CD4-positive, alpha-beta T cell treated with Interleukin-15 for 4 hours (primary cell): ENCODE data around the gene TSNAXIP1.
"Not testable (repeated sequence)": the region's sequence is repeated elsewhere in the genome, so short reads cannot be mapped to it uniquely, and the experiment has no call there.

Source experiments
- DNase-seq: peaks from one replicate; pipeline ENCODE4 v3.0.0-alpha.2; 2020; ENCODE audit warnings: low spot score

Gene TSNAXIP1

DNA sequence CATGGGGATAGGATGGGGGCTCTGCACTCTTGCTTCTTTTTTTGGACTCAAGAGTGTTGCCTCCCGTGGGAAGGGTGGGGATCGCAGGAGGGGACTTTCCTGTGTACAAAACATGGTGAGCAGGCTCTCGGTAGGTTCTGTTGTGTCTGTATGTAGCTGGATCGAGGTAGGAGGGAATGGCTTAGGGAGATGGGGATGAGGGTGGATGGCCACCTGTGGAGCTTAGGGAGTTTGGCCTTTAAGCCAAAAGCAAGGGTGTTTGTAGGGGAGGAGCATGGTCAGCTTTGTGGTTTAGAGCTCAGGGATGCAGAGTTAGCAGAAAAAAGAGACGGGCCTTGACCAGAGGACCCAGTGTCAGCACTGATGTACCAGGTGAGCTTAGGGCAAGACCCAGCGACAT, 55.2 kb downstream of the TSNAXIP1 start:
- DNase-seq = no peak

DNA sequence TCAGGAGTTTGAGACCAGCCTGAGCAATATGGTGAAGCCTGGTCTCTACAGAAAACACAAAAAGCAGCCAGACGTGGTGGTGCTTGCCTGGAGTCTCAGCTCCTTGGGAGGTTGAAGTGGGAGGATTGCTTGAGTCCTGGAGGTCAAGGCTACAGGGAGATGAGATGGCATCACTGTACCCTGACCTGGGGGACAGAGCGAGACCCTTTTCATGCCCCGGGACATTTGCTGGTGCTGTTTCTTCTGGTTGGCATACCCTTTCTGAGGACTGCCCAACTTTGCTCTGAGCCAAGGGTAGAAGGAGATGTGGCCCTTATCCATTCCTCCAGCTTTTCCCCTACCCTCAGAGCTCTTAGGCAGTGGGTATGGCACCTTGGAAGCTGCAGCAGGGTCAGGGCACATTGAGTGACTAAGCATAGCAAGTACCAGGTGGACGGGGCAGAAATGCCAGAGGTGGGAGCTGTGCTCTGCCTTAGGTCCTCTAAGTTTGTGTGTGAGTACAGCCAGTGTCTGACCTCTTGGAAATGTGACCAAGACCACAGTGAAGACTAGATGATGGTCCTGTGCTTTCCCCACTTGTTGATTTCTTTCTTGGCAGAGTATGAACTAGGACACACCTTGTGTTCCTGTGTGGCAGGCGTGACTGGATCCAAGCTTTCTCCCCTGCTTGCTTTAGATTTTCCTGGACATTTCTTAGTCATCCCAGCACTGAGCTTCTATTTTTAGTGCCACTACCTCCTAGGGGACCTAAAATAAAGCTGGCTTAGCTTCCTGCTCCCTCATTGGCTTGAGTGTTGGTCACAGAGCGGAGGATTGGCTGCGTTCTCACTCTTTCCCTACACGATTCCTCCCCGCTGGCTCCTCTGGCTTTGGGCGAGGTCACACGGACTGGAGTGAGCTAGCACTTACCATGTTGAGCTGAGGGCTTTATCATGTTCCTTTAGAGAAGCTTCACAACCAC, 56.2 kb downstream of the TSNAXIP1 start:
- no peak for DNase-seq

DNA sequence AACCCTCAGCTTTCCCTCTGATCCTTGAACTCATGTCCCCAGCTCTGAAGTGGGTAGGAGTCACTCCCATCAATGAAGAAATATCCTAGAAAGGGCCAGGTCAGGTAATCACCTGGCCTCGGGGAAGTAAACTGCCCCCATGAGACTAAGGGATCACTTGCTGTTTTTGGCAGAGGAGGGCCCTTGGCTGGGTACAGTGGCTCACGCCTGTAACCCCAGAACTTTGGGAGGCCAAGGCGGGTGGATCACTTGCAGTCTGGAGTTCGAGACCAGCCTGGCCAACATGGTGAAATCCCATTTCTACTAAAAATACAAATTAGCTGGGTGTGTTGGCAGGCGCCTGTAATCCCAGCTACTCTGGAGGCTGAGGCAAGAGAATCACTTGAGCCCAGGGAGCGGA, 57.4 kb downstream of the TSNAXIP1 start:
- DNase-seq = not testable (repeated sequence)

DNA sequence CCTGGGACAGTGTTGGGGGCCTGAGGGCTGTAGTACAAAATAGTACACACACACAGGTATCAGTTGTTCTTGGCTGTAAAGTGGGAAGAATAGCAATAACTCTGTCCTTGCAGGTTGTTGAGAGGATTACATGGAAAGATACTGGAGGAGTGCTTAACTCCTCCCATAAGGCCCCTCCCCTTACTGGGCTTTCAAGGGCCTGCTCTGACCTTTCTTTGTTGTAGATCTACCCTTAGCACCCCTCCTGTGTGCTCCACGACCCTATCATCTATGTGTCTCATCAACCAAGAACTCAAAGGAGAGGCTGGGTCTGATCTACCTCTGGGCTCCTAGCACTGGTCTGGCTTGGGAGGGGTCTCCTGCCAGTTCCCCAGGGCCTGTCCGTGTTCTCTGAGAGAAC, 57.9 kb downstream of the TSNAXIP1 start:
- no peak for DNase-seq

DNA sequence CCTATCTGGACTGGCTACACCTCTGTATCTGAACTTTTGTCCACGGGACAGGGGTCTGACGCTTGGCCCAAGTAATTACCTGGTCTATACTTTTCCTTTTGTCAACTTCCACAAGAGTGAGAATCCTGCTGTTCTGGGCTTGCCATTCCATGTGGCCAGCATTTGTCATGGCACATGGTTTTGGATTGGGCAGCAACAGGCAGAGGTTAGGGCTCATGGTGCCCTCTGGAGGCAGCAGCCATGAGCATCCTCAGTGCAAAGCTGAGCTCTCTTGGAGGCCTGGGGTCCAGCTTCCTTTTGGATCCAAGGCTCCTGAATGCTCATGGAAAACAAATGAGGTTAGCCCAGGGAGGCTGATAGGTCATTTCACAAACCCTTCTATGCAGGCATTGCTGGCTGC, 58.6 kb downstream of the TSNAXIP1 start:
- no peak for DNase-seq

DNA sequence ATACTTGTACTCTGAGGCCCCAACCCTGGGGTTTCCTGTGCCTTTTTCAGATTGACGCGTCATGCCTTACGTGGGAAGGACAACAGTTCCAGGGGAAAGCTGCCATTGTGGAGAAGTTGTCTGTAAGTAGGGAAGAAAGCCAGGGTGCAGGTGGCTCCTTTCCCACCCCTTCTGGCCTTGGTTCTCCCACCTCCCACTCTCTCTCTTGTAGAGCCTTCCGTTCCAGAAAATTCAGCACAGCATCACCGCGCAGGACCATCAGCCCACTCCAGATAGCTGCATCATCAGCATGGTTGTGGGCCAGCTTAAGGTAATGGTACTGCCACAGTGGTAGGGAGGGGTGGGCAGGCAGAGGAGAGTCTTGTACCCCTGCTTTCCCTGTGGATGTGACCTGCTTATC, 61.6 kb downstream of the TSNAXIP1 start:
- no peak for DNase-seq

DNA sequence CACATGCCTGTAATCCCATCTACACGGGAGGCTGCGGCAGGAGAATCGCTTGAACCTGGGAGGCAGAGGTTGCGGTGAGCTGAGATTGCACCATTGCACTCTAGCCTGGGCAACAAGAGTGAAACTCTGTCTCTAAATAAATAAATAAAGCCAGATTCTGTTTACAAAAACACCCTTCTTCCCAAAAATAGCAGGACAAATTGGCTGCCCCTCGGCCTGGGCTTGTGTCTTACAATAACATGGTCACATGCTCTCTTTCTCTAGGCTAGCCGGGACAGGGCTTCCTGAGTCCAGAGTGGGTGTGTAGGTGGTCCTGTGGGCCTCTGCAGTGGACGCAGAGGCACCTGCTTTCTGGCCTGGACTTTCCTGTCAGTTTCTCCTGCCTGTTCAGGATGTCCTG, 63.0 kb downstream of the TSNAXIP1 start:
- no peak for DNase-seq

DNA sequence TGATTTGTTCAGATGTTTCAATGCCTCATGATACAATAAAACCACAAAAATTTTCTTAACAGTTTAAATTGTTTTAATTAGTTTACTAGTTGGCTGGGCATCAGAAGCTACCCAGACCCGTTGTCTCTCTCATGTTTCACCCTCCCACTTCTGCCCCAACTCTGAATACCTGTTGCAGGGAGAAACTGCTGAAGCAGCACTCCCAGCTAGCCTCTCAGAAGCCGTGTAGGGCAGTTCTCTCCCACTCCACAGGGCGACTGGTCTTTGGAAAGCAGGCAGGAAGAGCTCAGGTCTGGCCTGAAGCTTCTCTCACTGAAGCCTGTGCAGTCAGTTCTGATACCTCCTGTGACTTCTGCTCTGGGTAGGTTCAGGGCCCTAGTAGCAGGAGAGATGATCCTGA, 64.6 kb downstream of the TSNAXIP1 start:
- DNase-seq = no peak

DNA sequence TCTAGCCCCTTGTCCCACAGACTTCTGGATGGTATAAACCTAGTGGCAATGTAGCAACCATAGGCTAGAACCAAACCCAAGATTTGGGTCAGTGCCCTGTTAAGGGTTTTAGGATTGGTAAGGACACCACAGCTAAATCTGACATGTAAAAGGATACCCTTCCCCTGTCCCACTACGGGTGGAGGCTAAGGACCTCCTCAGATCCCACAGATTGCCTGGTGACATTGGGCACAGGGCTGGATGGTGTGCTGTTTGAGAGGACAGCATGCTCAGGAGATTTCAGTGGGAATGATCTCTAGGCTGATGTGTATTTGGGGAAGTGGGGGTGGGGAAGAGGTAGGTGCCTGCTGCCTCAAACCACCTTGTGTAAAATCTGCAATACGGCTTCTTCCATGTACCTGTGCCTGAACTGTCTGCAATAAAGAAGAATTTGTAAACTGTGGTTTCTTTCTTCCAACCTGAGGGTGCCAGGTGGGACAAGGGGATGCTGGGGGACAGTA, 65.5 kb downstream of the TSNAXIP1 start:
- DNase-seq = no peak

DNA sequence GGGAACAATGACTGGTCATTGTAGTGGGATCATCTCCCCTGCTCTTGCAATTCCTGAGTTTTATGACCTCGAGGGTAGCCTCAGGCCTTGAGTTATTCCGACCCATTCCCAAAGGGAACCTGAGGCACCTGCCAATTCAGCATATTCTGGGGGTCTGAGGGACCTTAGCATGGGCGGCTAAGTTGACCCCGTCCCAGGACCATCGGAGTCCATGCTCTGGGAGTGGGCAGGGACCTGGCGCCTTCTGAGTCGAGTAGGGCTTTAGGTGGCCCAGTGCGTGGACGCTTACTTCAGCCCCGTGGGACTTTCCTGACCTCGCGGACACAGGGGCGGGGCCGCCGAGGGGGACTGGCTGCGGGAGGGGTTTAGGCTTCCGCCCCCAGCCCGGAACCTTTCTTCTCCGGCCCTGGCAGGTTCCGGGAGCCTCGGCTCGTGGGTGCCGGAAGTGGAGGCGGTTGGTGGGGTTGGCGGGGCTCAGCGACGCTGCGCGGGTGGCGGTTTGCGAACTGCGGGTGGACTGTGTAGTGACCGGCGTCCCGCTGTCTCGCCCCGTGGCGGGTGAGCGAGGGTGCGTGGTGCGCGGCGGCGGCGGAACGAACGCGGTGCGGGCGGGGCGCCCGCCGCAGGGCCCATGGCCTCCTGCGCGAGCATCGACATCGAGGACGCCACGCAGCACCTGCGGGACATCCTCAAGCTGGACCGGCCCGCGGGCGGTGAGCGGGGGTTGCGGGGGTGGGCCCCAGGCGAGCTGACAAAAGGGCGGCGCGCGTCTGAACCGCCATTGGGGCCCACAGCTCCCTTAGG, 66.1 kb downstream of the TSNAXIP1 start, which contains the start of gene EDC4:
TSS of gene EDC4 (plus strand) at position 422 of the 804 bp plus-strand sequence. CDS start at position 632, 210 bp downstream.
- peak; percentile 89 for DNase-seq

DNA sequence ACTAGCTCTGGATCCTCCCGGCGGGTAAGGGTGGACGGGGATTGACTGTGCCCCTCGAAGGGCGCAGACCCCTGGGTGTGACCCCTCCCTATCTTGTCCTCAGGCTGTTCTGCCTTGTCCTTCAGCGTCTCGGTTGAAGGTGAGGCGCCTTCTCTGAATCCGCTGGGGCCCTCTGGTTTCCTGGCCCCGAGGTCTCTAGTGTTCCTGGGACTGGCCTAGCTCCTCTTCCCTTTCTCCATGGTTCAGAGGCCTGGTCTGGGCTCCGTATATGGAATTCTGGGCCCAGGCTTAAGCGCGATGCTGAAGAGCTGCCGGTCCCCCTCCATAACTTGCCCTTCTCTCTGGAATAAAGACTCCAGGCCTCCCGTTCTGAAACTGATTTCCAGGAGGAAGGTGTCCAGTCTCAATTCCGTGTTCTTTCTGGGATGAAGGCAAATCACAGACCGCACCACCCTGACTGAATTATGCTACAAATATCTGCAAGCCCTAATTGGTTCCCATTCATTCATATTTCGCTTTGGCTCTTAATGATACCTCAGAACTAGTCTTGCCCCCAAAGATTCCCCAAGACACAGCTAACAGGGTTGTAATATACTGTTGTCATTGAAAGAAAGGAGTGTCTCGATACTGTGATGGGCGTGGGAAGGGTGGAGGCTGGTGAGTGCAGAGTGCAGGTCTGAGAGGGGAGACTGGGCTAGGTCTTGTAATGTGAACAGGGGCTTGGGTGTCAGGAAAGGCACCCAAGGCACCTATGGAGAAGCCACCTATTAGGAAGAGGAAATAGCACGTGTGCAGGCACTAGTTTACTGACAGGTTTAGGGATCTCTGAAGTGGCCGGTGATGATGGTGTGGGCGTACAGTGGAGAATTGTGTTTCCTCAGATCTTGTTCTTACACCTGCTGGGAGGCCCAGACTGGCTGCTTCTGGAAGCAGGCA, 67.0 kb downstream of the TSNAXIP1 start:
- DNase-seq = no peak

DNA sequence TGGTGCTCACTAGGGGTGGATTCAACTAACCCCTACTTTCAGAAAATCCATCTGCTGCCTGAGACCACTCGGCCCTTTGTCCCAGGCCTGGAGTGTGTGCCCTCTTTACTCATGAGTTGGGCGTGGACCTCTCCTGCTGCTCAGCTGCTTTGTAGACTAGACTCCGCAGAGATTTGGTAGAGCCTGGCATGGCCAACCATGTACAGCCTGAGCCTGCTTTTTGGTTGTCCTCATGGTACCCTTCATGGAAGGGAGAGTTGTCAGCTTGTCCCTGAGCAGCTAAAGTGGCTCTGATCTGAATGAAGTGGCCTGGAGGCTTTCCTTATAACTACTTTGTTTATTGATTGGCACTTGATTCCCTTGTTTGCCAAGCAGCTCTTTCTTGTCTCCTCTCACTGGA, 67.7 kb downstream of the TSNAXIP1 start:
- no peak for DNase-seq

DNA sequence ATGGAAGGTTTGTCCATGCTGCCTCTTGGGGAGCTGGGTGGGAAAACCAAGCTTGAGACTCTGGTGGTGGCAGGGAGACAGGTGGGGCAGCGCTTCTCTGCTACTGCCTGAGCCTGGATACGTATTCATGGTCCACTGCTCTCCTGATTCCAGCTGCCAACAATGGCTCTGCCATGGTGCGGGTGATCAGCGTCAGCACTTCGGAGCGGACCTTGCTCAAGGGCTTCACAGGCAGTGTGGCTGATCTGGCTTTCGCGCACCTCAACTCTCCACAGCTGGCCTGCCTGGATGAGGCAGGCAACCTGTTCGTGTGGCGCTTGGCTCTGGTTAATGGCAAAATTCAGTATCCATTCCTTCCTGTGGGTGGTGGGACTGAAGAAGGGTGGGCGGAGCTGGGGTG, 70.4 kb downstream of the TSNAXIP1 start:
- DNase-seq = no peak
